ENCODE data around the gene HBM. TPM values are rescaled to one million over a fixed set of nuclear protein-coding genes. Genes with fewer than 3 reads are reported as not detected.

HBM gene
- total RNA-seq, 1 experiment from 2014 or later = not detected

- Histone ChIP-seq H3K9me3 (ENCODE audit: control insufficient read depth, low read depth, low read length) (no peaks in the 10 kb centered on the region), H4K5ac (ENCODE audit: insufficient read length, low read depth, low read length) (no peak overlapping the region), H2BK5ac (ENCODE audit: insufficient read length, low read length) (no peak overlapping the region), H3K9ac (ENCODE audit: extremely low read depth, insufficient read length, low read length) (no peak overlapping the region), H3K18ac (ENCODE audit: insufficient read length, low read depth, low read length) (no peak overlapping the region), H3K4me2 (ENCODE audit: insufficient read depth, insufficient read length, low read length) (no peak overlapping the region), H4K20me1 (ENCODE audit: control insufficient read depth, insufficient read depth, insufficient read length) (no peaks in the 10 kb centered on the region), H3K4ac (ENCODE audit: low read depth, low read length) (no peak overlapping the region), H3K4me1 (ENCODE audit: insufficient read depth, low read length) (no peaks in the 10 kb centered on the region), H3K23me2 (ENCODE audit: insufficient read length, low read depth, low read length, poor library complexity, severe bottlenecking) (no peaks in the 10 kb centered on the region), H3K27me3 (ENCODE audit: insufficient read depth, low read length) (no peaks in the 10 kb centered on the region), H2BK15ac (ENCODE audit: low read depth, low read length) (no peak overlapping the region), H2BK120ac (ENCODE audit: low read depth, low read length, poor library complexity, severe bottlenecking) (no peak overlapping the region), H3K56ac (ENCODE audit: insufficient read length, low read depth, low read length) (no peak overlapping the region), H2BK20ac (ENCODE audit: low read depth, low read length, poor library complexity, severe bottlenecking) (no peak overlapping the region), H4K8ac (replicated peaks; ENCODE audit: insufficient read length, low read depth, low read length) (no peak overlapping the region), H2AK5ac (ENCODE audit: insufficient read length, low read length) (no peak overlapping the region), H3K79me1 (ENCODE audit: insufficient read depth, low read depth, low read length, poor library complexity, severe bottlenecking) (no peaks in the 10 kb centered on the region), H3K14ac (ENCODE audit: insufficient read depth, low read length) (no peak overlapping the region), H3K27ac (ENCODE audit: insufficient read length, low read depth, low read length) (no peak overlapping the region), H3K79me2 (ENCODE audit: insufficient read depth, low read length) (no peaks in the 10 kb centered on the region), H3T11ph (ENCODE audit: low read length) (no peak overlapping the region), H4K91ac (ENCODE audit: insufficient read length, low read depth, low read length) (no peak overlapping the region), H2BK12ac (ENCODE audit: insufficient read length, low read depth, low read length) (no peak overlapping the region), H3K23ac (ENCODE audit: insufficient read length, low read depth, low read length) (no peak overlapping the region), H2AFZ (ENCODE audit: low read length) (no peak overlapping the region)
- Mint-ChIP-seq H3K4me3 (no peak overlapping the region), H3K27ac (no peak overlapping the region; a peak in 1 of 7 replicates), H3K9me3 (no peaks in the 10 kb centered on the region; a peak in 1 of 5 replicates), H3K36me3 (ENCODE audit: insufficient read depth in 1 of 3, low read depth in 3 of 3) (peaks cover 52 to 79% (median 76%) of the 10 kb centered on the region in 3 experiments), H3K4me1 (no peaks in the 10 kb centered on the region), H3K27me3 (ENCODE audit: low read depth) (0 out of 2 replicates have a peak, but pooled peaks cover 1% of the 10 kb centered on the region)
- no peak for DNase-seq
- TF ChIP-seq CTCF (conservative IDR thresholded peaks at IDR 0.05) = no peak
- WGBS (ENCODE audit: extremely low coverage, insufficient read length, low lambda C conversion rate) = no CpG with 5 or more reads among the region's 34 CpGs
Observed at GRCh38 chr16:189604-190186, 23.9 kb downstream of the HBM start.
